Upper lobe of right lung (tissue), 1 donor: ENCODE data around the gene SLC44A4. TPM values are rescaled to one million over a fixed set of nuclear protein-coding genes. Genes with fewer than 3 reads are reported as not detected.
A peak's percentile ranks its signal among the peaks of the same experiment; 100 is the strongest.

Source experiments
- ATAC-seq: fragments of 200-7000 bp; cut with Tn5 transposase; one replicate; pipeline ENCODE4 v1.9.1; 2020; ENCODE audit warnings: mild to moderate bottlenecking, moderate library complexity
- DNase-seq: peaks from one replicate; pipeline ENCODE4 v3.0.0-alpha.2; 2020
- H3K27ac ChIP-seq: fragments of 200-600 bp; one replicate; pipeline ENCODE4 v1.8.0; 2022
- H3K27me3 ChIP-seq: fragments of 200-600 bp; one replicate; pipeline ENCODE4 v1.8.0; 2022; ENCODE audit warnings: mild to moderate bottlenecking
- H3K36me3 ChIP-seq: fragments of 200-600 bp; one replicate; pipeline ENCODE4 v1.8.0; 2022
- H3K4me1 ChIP-seq: fragments of 200-600 bp; one replicate; pipeline ENCODE4 v1.8.0; 2022
- H3K4me3 ChIP-seq: fragments of 200-600 bp; one replicate; pipeline ENCODE4 v1.8.0; 2022; ENCODE audit warnings: mild to moderate bottlenecking
- H3K9me3 ChIP-seq: fragments of 200-600 bp; one replicate; pipeline ENCODE4 v1.8.0; 2022
- intact Hi-C: fragments of 100-400 bp; cut with DNase I; formaldehyde crosslinking; loops from one replicate; pipeline ENCODE4 v1.11.0; 2022
- total RNA-seq: library from RNA; stranded (reverse); fragmentation: NEBNext Ultra II Directional; extraction: Animal tissue kit (Norgen Biotek cat#: 25700); gene quantifications from one replicate; pipeline ENCODE4 v1.2.1, GENCODE V29; 2021
- TF ChIP-seq, protein P1 (sequence below): fragments of 200-600 bp; IDR thresholded peaks from one replicate; pipeline ENCODE4 v1.8.0; 2022; ENCODE audit warnings: antibody characterized with exemption
- donor health status: DM: no; HTN: yes; CAD: no; lungs with severe emphysema.

The SLC44A4 gene
- total RNA-seq, 1 donor from 2014 or later: 23.1 TPM

DNA sequence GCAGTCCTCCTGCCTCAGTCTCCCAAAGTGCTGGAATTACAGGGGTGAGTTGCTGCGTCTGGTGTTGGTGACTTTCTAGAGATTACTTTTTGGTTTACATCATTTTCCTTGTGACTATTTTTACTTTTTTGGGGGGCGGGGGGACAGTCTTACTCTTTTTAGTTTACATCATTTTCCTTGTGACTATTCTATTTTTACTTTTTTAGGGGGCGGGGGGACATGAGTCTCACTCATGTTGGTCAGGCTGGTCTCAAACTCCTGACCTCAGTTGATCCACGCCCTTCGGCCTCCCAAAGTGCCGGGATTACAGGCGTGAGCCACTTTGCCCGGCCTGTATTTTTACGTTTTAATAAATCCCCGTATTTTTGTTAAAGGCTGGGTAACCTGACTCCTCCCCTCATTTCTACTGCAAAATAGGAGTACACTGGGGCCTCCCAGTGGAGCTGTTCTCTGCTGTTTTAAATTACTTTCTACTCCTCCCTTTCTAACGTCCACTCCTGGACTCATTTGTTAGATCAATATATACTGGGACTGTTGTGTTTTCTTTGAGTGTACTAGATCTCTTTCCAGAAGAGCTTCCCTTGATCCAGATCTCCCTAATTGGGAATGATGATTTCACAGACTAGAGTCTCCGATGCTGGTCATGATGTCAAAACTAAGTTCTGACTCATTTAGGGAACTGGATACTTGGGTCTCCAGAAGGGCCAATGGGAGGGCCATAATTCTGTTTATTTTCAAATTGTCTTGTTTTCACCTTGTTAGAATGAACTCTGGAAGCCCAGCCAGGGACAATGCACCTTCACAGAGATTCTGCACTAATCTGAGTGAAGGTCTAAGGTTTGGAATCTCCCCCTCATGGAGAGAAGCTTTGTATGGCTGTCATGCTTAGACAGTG lies 42.1 kb downstream of the SLC44A4 start:
- Histone ChIP-seq H3K27ac (peak overlapping the region; percentile 93), H3K9me3 (no peaks in the 10 kb centered on the region), H3K27me3 (no peaks in the 10 kb centered on the region), H3K4me1 (peaks cover 38% of the 10 kb centered on the region), H3K4me3 (peak overlapping the region; percentile 86), H3K36me3 (peaks cover 43% of the 10 kb centered on the region)
- DNase-seq (no peak), ATAC-seq (no peak)
- TF ChIP-seq, protein P1, sequence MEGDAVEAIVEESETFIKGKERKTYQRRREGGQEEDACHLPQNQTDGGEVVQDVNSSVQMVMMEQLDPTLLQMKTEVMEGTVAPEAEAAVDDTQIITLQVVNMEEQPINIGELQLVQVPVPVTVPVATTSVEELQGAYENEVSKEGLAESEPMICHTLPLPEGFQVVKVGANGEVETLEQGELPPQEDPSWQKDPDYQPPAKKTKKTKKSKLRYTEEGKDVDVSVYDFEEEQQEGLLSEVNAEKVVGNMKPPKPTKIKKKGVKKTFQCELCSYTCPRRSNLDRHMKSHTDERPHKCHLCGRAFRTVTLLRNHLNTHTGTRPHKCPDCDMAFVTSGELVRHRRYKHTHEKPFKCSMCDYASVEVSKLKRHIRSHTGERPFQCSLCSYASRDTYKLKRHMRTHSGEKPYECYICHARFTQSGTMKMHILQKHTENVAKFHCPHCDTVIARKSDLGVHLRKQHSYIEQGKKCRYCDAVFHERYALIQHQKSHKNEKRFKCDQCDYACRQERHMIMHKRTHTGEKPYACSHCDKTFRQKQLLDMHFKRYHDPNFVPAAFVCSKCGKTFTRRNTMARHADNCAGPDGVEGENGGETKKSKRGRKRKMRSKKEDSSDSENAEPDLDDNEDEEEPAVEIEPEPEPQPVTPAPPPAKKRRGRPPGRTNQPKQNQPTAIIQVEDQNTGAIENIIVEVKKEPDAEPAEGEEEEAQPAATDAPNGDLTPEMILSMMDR: no peak
- intact Hi-C loops: loop anchor here (10.0 kb wide), 1 partner anchor 142 kb away; no protein-coding TSS in a partner anchor

DNA sequence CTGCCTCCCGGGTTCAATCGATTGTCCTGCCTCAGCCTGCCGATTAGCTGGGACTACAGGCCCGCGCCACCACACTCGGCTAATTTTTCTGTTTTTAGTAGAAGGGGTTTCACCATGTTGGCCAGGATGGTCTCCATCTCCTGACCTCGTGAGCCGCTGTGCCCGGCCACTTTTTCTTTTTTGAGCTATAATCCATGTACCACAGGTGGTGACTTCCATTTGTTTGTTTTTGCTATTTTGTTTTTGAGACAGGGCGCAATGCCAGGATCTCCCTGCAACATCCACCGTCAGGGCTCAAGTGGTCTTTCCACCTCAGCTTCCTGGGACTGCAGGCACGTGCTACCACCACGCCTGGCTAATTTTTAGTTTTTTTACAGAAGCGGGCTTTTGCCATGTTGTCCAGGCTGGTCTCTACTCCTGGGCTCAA lies 42.7 kb downstream of the SLC44A4 start:
- ATAC-seq: no peak
- H3K4me1 ChIP-seq: peaks cover 44% of the 10 kb centered on the region

DNA sequence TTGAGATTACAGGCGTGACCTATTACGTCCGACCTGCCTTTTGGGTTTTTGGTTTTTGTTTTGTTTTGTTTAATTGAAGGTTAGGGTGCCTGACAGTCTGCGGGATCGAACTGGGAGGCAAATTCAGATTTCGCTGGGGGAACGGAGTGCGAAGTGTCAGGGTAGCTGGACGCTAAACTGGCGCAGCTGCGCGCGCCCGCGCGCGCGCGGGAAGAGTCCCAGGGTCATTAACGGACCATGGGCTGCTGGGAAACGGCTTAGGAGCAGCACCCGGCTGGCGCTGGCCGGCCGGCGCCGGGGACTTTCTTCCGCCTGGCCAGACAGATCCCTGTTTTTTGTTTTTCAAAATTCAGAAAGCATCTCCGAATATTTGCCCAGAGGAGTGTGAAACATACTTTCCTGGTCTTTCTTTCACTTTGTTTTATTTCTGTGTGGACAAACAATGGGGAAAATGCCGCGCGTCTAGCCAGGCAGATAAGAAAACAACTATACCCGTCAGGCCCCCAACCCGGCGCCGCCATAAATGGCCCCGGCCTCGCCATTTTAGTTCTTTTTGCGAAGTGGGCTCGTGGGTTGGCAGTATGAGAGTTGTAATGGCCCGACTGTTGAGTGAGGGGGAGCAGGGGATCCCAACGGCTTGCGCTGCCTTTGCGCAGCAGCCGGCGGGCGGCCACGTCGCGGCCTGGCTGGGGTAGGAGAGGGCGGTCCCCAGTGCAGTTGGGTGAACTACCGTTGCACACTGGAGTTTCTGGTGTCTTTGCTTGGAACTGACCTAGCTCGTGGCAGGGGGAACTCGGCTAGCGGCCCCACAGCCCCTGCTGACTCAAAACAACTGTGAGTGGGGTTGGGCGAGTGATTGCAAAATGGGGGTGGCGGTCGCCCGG lies 44.2 kb downstream of the SLC44A4 start:
- intact Hi-C loops: loop anchor here (10.0 kb wide), 1 partner anchor 140 kb away; no protein-coding TSS in a partner anchor
- H3K4me3 ChIP-seq: peak overlapping the region; percentile 86
- H3K27ac ChIP-seq: peak overlapping the region; percentile 93
- no peaks in the 10 kb centered on the region for H3K27me3 ChIP-seq
- H3K4me1 ChIP-seq: peaks cover 49% of the 10 kb centered on the region
- peaks cover 27% of the 10 kb centered on the region for H3K36me3 ChIP-seq
- DNase-seq (peak; percentile 94), ATAC-seq (peak; percentile 91)
- H3K9me3 ChIP-seq: no peaks in the 10 kb centered on the region
- TF ChIP-seq, protein P1: no peak

More for the DNA sequence above, 42.7 kb downstream of the SLC44A4 start:
- H3K36me3 ChIP-seq: peaks cover 42% of the 10 kb centered on the region
- intact Hi-C loops: loop anchor here (10.0 kb wide), 1 partner anchor 141 kb away; no protein-coding TSS in a partner anchor
- no peaks in the 10 kb centered on the region for H3K9me3 ChIP-seq
- no peaks in the 10 kb centered on the region for H3K27me3 ChIP-seq
- H3K4me3 ChIP-seq: peak overlapping the region; percentile 86
- H3K27ac ChIP-seq: peak overlapping the region; percentile 93
- DNase-seq: no peak
- TF ChIP-seq, protein P1: no peak

DNA sequence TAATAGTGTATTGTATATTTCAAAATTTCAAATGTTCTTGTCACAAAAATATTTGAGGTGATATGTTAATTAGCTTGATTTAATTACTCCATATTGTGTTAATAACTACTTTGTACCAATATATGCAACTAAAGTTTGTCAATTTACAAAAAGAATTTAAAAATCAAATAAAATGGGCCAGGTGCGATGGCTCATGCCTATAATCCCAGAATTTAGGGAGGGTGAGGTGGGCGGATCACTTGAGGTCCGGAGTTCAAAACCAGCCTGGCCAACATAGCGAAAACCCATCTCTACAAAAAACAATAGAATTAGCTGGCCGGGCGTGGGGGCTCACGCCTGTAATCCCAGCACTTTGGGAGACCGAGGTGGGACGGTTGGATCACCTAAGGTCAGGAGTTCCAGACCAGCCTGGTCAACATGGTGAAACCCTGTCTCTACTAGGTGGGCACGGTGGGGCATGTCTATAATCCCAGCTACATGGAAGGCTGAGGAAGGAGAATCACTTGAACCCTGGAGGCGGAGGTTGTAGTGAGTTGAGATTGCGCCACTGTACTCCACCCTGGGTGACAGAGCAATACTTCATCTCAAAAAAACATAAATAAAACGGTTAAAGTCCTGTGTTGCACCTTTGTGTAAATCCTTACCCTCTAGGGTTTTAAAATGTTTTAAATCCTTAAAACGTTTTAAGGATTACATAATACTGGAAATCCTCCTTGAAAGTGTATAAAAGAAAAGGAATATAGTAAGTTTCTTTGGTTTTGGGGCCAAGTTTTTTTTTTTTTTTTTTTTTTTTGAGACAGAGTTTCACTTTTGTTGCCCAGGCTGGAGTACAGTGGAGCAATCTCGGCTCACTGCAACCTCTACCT lies 47.2 kb downstream of the SLC44A4 start:
- H3K4me3 ChIP-seq: peak overlapping the region; percentile 65
- TF ChIP-seq, protein P1: no peak
- ATAC-seq (no peak), DNase-seq (no peak)
- peak overlapping the region; percentile 30 for H3K27ac ChIP-seq
- peaks cover 30% of the 10 kb centered on the region for H3K4me1 ChIP-seq
- H3K9me3 ChIP-seq: no peaks in the 10 kb centered on the region
- intact Hi-C loops: loop anchor here (10.0 kb wide), 1 partner anchor 137 kb away; no protein-coding TSS in a partner anchor
- no peaks in the 10 kb centered on the region for H3K27me3 ChIP-seq
- no peaks in the 10 kb centered on the region for H3K36me3 ChIP-seq
